Gastrocnemius medialis (tissue), 4 donors: Measurements from ENCODE around the gene PAFAH2. TPM values are rescaled to one million over a fixed set of nuclear protein-coding genes. Genes with fewer than 3 reads are reported as not detected.

Experiments used
- ATAC-seq, 2 donors: fragments of 150-250 bp; one replicate each; pipeline ENCODE4 v1.9.1; 2016
- DNase-seq, 2 donors: peaks; one replicate each; pipeline ENCODE4 v3.0.0-alpha.2; 2019
- H3K27ac ChIP-seq, 4 donors: fragments of 200-600 bp; sonication (generic); 1 replicate in 1 of 4; 2 replicates in 3 of 4; pipeline ENCODE4 v1.5.1; 2016 to 2018; ENCODE audit warnings: mild to moderate bottlenecking in 2 of 4, moderate library complexity in 1 of 4
- H3K27me3 ChIP-seq, 3 donors: fragments of 200-600 bp; sonication (generic) in 2 of 3; 1 replicate in 1 of 3; 2 replicates in 2 of 3; pipeline versions ENCODE4 v1.5.1 to v1.6.0; 2016 to 2019; ENCODE audit warnings: mild to moderate bottlenecking in 1 of 3, moderate library complexity in 1 of 3
- H3K36me3 ChIP-seq, 2 donors: fragments of 200-600 bp; sonication (generic) in 1 of 2; one replicate each; pipeline ENCODE4 v1.5.1; 2017 to 2018
- H3K4me1 ChIP-seq, 2 donors: fragments of 200-600 bp; sonication (generic) in 1 of 2; one replicate each; pipeline ENCODE4 v1.5.1; 2016 to 2017; ENCODE audit warnings: mild to moderate bottlenecking in 2 of 2
- H3K4me3 ChIP-seq, 4 donors: fragments of 200-600 bp; sonication (generic) in 3 of 4; 1 replicate in 1 of 4; 2 replicates in 3 of 4; pipeline ENCODE4 v1.5.1; 2016 to 2019; ENCODE audit warnings: mild to moderate bottlenecking in 2 of 4
- H3K9me3 ChIP-seq, 3 donors: fragments of 200-600 bp; sonication (generic) in 2 of 3; 1 replicate in 1 of 3; 2 replicates in 2 of 3; pipeline ENCODE4 v1.5.1; 2016 to 2019
- POLR2A ChIP-seq, 2 donors: fragments of 450-650 bp; IDR thresholded peaks; one replicate each; pipeline ENCODE4 v1.6.1; 2017; ENCODE audit warnings: antibody characterized with exemption in 2 of 2, mild to moderate bottlenecking in 2 of 2, moderate library complexity in 2 of 2
- in situ Hi-C, 4 donors: fragments of 200-750 bp; cut with MboI; loops; one replicate each; pipeline versions ENCODE4 v1.15.0 to v1.8.0; 2017; ENCODE audit warnings: low sequenced_read_pairs in 4 of 4
- intact Hi-C: fragments of 100-400 bp; cut with DNase I; formaldehyde crosslinking; loops from one replicate; pipeline ENCODE4 v1.15.1; 2023; ENCODE audit warnings: low total_unique reads
- total RNA-seq, 4 donors: library from RNA; depleted of rRNA; stranded (reverse); fragments of >200 nt; gene quantifications; one replicate each; pipeline versions ENCODE4 v1.1.0 to v1.2.3, GENCODE V29; 2016
- TF ChIP-seq, protein P1 (sequence below), 5 experiments: fragments of 450-650 bp in 3 of 5; fragments of 200-600 bp in 2 of 5; sonication (generic) in 2 of 5; IDR thresholded peaks in 4 of 5; conservative IDR thresholded peaks in 1 of 5; 1 replicate in 4 of 5; 2 replicates in 1 of 5; pipeline ENCODE4 v1.5.1; 2016 to 2019; ENCODE audit warnings: antibody characterized with exemption in 5 of 5, mild to moderate bottlenecking in 3 of 5, moderate library complexity in 3 of 5

Gene PAFAH2
- total RNA-seq, 4 donors from 2014 or later: 9.0 to 35.5 (median 16.1) TPM

DNA sequence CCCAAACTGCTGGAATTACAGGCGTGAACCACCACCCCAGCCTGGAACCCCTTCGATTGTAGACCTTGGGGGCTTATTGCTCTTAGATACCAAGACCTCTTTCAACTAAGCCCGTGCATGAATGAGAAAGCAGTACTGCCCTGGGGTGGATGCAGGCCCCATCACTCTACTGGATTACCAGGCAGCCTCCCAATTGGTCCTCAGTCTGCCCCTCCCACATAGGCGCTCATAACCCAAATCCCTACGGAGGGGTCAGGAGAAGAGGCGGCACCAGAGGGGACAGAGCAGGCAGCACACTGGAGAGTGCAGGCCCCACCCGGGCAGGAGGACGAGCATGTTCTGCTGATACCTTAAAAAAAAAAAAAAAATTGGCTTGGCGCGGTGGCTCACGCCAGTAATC, 79.2 kb downstream of the PAFAH2 start:
- no peak for TF ChIP-seq POLR2A (IDR thresholded peaks at IDR 0.05)
- TF ChIP-seq, protein P1, sequence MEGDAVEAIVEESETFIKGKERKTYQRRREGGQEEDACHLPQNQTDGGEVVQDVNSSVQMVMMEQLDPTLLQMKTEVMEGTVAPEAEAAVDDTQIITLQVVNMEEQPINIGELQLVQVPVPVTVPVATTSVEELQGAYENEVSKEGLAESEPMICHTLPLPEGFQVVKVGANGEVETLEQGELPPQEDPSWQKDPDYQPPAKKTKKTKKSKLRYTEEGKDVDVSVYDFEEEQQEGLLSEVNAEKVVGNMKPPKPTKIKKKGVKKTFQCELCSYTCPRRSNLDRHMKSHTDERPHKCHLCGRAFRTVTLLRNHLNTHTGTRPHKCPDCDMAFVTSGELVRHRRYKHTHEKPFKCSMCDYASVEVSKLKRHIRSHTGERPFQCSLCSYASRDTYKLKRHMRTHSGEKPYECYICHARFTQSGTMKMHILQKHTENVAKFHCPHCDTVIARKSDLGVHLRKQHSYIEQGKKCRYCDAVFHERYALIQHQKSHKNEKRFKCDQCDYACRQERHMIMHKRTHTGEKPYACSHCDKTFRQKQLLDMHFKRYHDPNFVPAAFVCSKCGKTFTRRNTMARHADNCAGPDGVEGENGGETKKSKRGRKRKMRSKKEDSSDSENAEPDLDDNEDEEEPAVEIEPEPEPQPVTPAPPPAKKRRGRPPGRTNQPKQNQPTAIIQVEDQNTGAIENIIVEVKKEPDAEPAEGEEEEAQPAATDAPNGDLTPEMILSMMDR (IDR thresholded peaks at IDR 0.05 in 4 of 5, conservative IDR thresholded peaks at IDR 0.05 in 1 of 5): no peak
- ATAC-seq (no peak), DNase-seq (no peak)
- peaks cover 7 to 15% of the 10 kb centered on the region in 2 donors for H3K4me1 ChIP-seq
- peaks cover 10 to 18% (median 15%) of the 10 kb centered on the region in 3 donors for H3K27me3 ChIP-seq
- H3K27ac ChIP-seq: no peak overlapping the region
- in situ Hi-C loops (no loop called here), intact Hi-C loops (no loop called here)
- H3K36me3 ChIP-seq: no peaks in the 10 kb centered on the region
- no peak overlapping the region for H3K4me3 ChIP-seq
- no peaks in the 10 kb centered on the region for H3K9me3 ChIP-seq

GRCh38 chr1:25917996-25918395, 79.9 kb downstream of the PAFAH2 start:
- H3K27ac ChIP-seq: no peak overlapping the region
- peaks cover under 1 to 9% of the 10 kb centered on the region in 2 donors for H3K4me1 ChIP-seq
- intact Hi-C loops (no loop called here), in situ Hi-C loops (no loop called here)
- peaks cover 4 to 12% (median 10%) of the 10 kb centered on the region in 3 donors for H3K27me3 ChIP-seq
- ATAC-seq: no peak
- DNase-seq: no peak
- H3K36me3 ChIP-seq: no peaks in the 10 kb centered on the region
- no peak overlapping the region for H3K4me3 ChIP-seq
- TF ChIP-seq POLR2A (IDR thresholded peaks at IDR 0.05): no peak
- H3K9me3 ChIP-seq: no peaks in the 10 kb centered on the region

GRCh38 chr1:25916460-25916859, 81.4 kb downstream of the PAFAH2 start:
- intact Hi-C loops (no loop called here), in situ Hi-C loops (no loop called here)
- Histone ChIP-seq H3K27me3 (no peaks in the 10 kb centered on the region), H3K4me1 (no peaks in the 10 kb centered on the region), H3K9me3 (no peaks in the 10 kb centered on the region), H3K36me3 (no peaks in the 10 kb centered on the region), H3K4me3 (no peak overlapping the region), H3K27ac (no peak overlapping the region)
- DNase-seq (no peak), ATAC-seq (no peak)
- TF ChIP-seq POLR2A (IDR thresholded peaks at IDR 0.05): no peak
- TF ChIP-seq, protein P1 (IDR thresholded peaks at IDR 0.05 in 4 of 5, conservative IDR thresholded peaks at IDR 0.05 in 1 of 5): no peak

- in situ Hi-C loops (no loop called here), intact Hi-C loops (no loop called here)
- Histone ChIP-seq H3K36me3 (no peaks in the 10 kb centered on the region), H3K27ac (no peak overlapping the region), H3K4me3 (no peak overlapping the region), H3K9me3 (no peaks in the 10 kb centered on the region), H3K27me3 (no peaks in the 10 kb centered on the region), H3K4me1 (no peaks in the 10 kb centered on the region)
- TF ChIP-seq, protein P1 (IDR thresholded peaks at IDR 0.05 in 4 of 5, conservative IDR thresholded peaks at IDR 0.05 in 1 of 5): no peak
- DNase-seq (no peak), ATAC-seq (no peak)
Measured at GRCh38 chr1:25914074-25914995, 83.5 kb downstream of the PAFAH2 start.

- Histone ChIP-seq H3K27me3 (no peaks in the 10 kb centered on the region), H3K36me3 (no peaks in the 10 kb centered on the region), H3K4me1 (no peaks in the 10 kb centered on the region), H3K27ac (no peak overlapping the region), H3K9me3 (no peaks in the 10 kb centered on the region), H3K4me3 (no peak overlapping the region)
- intact Hi-C loops (no loop called here), in situ Hi-C loops (no loop called here)
- TF ChIP-seq POLR2A (IDR thresholded peaks at IDR 0.05): no peak
- TF ChIP-seq, protein P1 (IDR thresholded peaks at IDR 0.05 in 4 of 5, conservative IDR thresholded peaks at IDR 0.05 in 1 of 5): no peak
- no peak for DNase-seq
- ATAC-seq: no peak
Measured at GRCh38 chr1:25913206-25913605, 84.7 kb downstream of the PAFAH2 start.
